ENCODE results near the gene CFB. TPM values are rescaled to one million over a fixed set of nuclear protein-coding genes. Genes with fewer than 3 reads are reported as not detected.
"Not testable (repeated sequence)": the region's sequence is repeated elsewhere in the genome, so short reads cannot be mapped to it uniquely, and the experiment has no call there.

The CFB gene
- total and polyA plus RNA-seq, 4 donors: 26.4 to 141 (median 73.6) TPM

GRCh38 chr6:31908255-31908654 is 37.6 kb upstream of the CFB start:
- H3K4me3 ChIP-seq (ENCODE audit: low read length in 2 of 2); H3K4me1 ChIP-seq (ENCODE audit: control insufficient read depth in 1 of 2, insufficient read depth in 2 of 2, low read length in 2 of 2); H3K27ac ChIP-seq (ENCODE audit: low read depth in 1 of 2, low read length in 2 of 2); H3K36me3 ChIP-seq (ENCODE audit: control insufficient read depth in 1 of 2, insufficient read depth in 2 of 2, low read length in 1 of 2); H3K9me3 ChIP-seq (ENCODE audit: control insufficient read depth, low read length); ATAC-seq (ENCODE audit: low FRiP score); H3K27me3 ChIP-seq (ENCODE audit: control insufficient read depth in 1 of 2, insufficient read depth in 2 of 2, low read length in 1 of 2); DNase-seq: not testable (repeated sequence)
- intact Hi-C loops (cut with DNase I): loop anchor here in 1 of 2 donors (10.0 kb wide), 1 partner anchor 267 kb away; the partner anchor contains the start of genes AGPAT1 and RNF5
- 83 to 84% methylated on average over 5 of the region's 5 CpGs for WGBS, 2 donors

- H3K9me3 ChIP-seq (ENCODE audit: control insufficient read depth, low read length): no peaks in the 10 kb centered on the region
- DNase-seq (no peak), ATAC-seq (ENCODE audit: low FRiP score) (no peak)
- no peaks in the 10 kb centered on the region for H3K36me3 ChIP-seq (ENCODE audit: control insufficient read depth in 1 of 2, insufficient read depth in 2 of 2, low read length in 1 of 2)
- H3K4me1 ChIP-seq (ENCODE audit: control insufficient read depth in 1 of 2, insufficient read depth in 2 of 2, low read length in 2 of 2): no peaks in the 10 kb centered on the region
- no peak overlapping the region for H3K27ac ChIP-seq (ENCODE audit: low read depth in 1 of 2, low read length in 2 of 2)
- no peak overlapping the region for H3K4me3 ChIP-seq (ENCODE audit: low read length in 2 of 2)
- no peaks in the 10 kb centered on the region for H3K27me3 ChIP-seq (ENCODE audit: control insufficient read depth in 1 of 2, insufficient read depth in 2 of 2, low read length in 1 of 2)
- 49 to 51% methylated on average over 4 of the region's 4 CpGs for WGBS, 2 donors
- intact Hi-C loops (cut with DNase I): loop anchor here in 1 of 2 donors (10.0 kb wide), 1 partner anchor 266 kb away; the partner anchor contains the start of genes AGPAT1 and RNF5
Measured at GRCh38 chr6:31908791-31909190, 37.1 kb upstream of the CFB start.

GRCh38 chr6:31909298-31909697 is 36.6 kb upstream of the CFB start:
- intact Hi-C loops (cut with DNase I): loop anchor here in 1 of 2 donors (10.0 kb wide), 1 partner anchor 266 kb away; the partner anchor contains the start of genes AGPAT1 and RNF5

GRCh38 chr6:31911826-31912585 is 33.9 kb upstream of the CFB start:
- Histone ChIP-seq H3K27me3 (ENCODE audit: control insufficient read depth in 1 of 2, insufficient read depth in 2 of 2, low read length in 1 of 2) (no peaks in the 10 kb centered on the region), H3K27ac (ENCODE audit: low read depth in 1 of 2, low read length in 2 of 2) (no peak overlapping the region), H3K4me1 (ENCODE audit: control insufficient read depth in 1 of 2, insufficient read depth in 2 of 2, low read length in 2 of 2) (no peaks in the 10 kb centered on the region), H3K36me3 (ENCODE audit: control insufficient read depth in 1 of 2, insufficient read depth in 2 of 2, low read length in 1 of 2) (no peaks in the 10 kb centered on the region), H3K9me3 (ENCODE audit: control insufficient read depth, low read length) (no peaks in the 10 kb centered on the region), H3K4me3 (ENCODE audit: low read length in 2 of 2) (no peak overlapping the region)
- ATAC-seq (ENCODE audit: low FRiP score) (no peak), DNase-seq (peak in 1 of 2 donors; percentile 60)
- 62 to 75% methylated on average over 11 of the region's 11 CpGs for WGBS, 2 donors
- intact Hi-C loops (cut with DNase I): no loop called here

More at GRCh38 chr6:31909298-31909697, 36.6 kb upstream of the CFB start:
- H3K4me1 ChIP-seq (ENCODE audit: control insufficient read depth in 1 of 2, insufficient read depth in 2 of 2, low read length in 2 of 2); H3K36me3 ChIP-seq (ENCODE audit: control insufficient read depth in 1 of 2, insufficient read depth in 2 of 2, low read length in 1 of 2); ATAC-seq (ENCODE audit: low FRiP score); H3K9me3 ChIP-seq (ENCODE audit: control insufficient read depth, low read length); H3K4me3 ChIP-seq (ENCODE audit: low read length in 2 of 2); H3K27ac ChIP-seq (ENCODE audit: low read depth in 1 of 2, low read length in 2 of 2); H3K27me3 ChIP-seq (ENCODE audit: control insufficient read depth in 1 of 2, insufficient read depth in 2 of 2, low read length in 1 of 2): not testable (repeated sequence)
- 77 to 80% methylated on average over 7 of the region's 7 CpGs for WGBS, 2 donors
- DNase-seq: peak in 1 of 2 donors; percentile 15

- no peaks in the 10 kb centered on the region for H3K36me3 ChIP-seq (ENCODE audit: control insufficient read depth in 1 of 2, insufficient read depth in 2 of 2, low read length in 1 of 2)
- ATAC-seq (ENCODE audit: low FRiP score) (no peak), DNase-seq (no peak)
- H3K9me3 ChIP-seq (ENCODE audit: control insufficient read depth, low read length): no peaks in the 10 kb centered on the region
- intact Hi-C loops (cut with DNase I): no loop called here
- H3K4me3 ChIP-seq (ENCODE audit: low read length in 2 of 2): no peak overlapping the region
- no peaks in the 10 kb centered on the region for H3K4me1 ChIP-seq (ENCODE audit: control insufficient read depth in 1 of 2, insufficient read depth in 2 of 2, low read length in 2 of 2)
- H3K27me3 ChIP-seq (ENCODE audit: control insufficient read depth in 1 of 2, insufficient read depth in 2 of 2, low read length in 1 of 2): no peaks in the 10 kb centered on the region
- H3K27ac ChIP-seq (ENCODE audit: low read depth in 1 of 2, low read length in 2 of 2): no peak overlapping the region
Measured at GRCh38 chr6:31915351-31915750, 30.5 kb upstream of the CFB start.

GRCh38 chr6:31915756-31916155 is 30.1 kb upstream of the CFB start:
- Histone ChIP-seq H3K9me3 (ENCODE audit: control insufficient read depth, low read length) (no peaks in the 10 kb centered on the region), H3K4me3 (ENCODE audit: low read length in 2 of 2) (no peak overlapping the region), H3K27ac (ENCODE audit: low read depth in 1 of 2, low read length in 2 of 2) (no peak overlapping the region), H3K36me3 (ENCODE audit: control insufficient read depth in 1 of 2, insufficient read depth in 2 of 2, low read length in 1 of 2) (no peaks in the 10 kb centered on the region), H3K4me1 (ENCODE audit: control insufficient read depth in 1 of 2, insufficient read depth in 2 of 2, low read length in 2 of 2) (no peaks in the 10 kb centered on the region), H3K27me3 (ENCODE audit: control insufficient read depth in 1 of 2, insufficient read depth in 2 of 2, low read length in 1 of 2) (no peaks in the 10 kb centered on the region)
- ATAC-seq (ENCODE audit: low FRiP score) (no peak), DNase-seq (peak in 1 of 2 donors; percentile 1)
- 78 to 80% methylated on average over 6 of the region's 6 CpGs for WGBS, 2 donors
- intact Hi-C loops (cut with DNase I): no loop called here

- Histone ChIP-seq H3K4me1 (ENCODE audit: control insufficient read depth in 1 of 2, insufficient read depth in 2 of 2, low read length in 2 of 2) (no peaks in the 10 kb centered on the region), H3K36me3 (ENCODE audit: control insufficient read depth in 1 of 2, insufficient read depth in 2 of 2, low read length in 1 of 2) (no peaks in the 10 kb centered on the region), H3K9me3 (ENCODE audit: control insufficient read depth, low read length) (no peaks in the 10 kb centered on the region), H3K27ac (ENCODE audit: low read depth in 1 of 2, low read length in 2 of 2) (no peak overlapping the region), H3K27me3 (ENCODE audit: control insufficient read depth in 1 of 2, insufficient read depth in 2 of 2, low read length in 1 of 2) (no peaks in the 10 kb centered on the region), H3K4me3 (ENCODE audit: low read length in 2 of 2) (no peak overlapping the region)
- intact Hi-C loops (cut with DNase I): no loop called here
- peak in 1 of 2 donors; percentile 11 for DNase-seq
- ATAC-seq (ENCODE audit: low FRiP score): no peak
- WGBS, 2 donors: 75 to 82% methylated on average over 7 to 8 of the region's 8 CpGs
Measured at GRCh38 chr6:31918069-31918720, 27.7 kb upstream of the CFB start.

GRCh38 chr6:31919624-31920303 is 26.1 kb upstream of the CFB start:
- no peaks in the 10 kb centered on the region for H3K27me3 ChIP-seq (ENCODE audit: control insufficient read depth in 1 of 2, insufficient read depth in 2 of 2, low read length in 1 of 2)
- no peaks in the 10 kb centered on the region for H3K36me3 ChIP-seq (ENCODE audit: control insufficient read depth in 1 of 2, insufficient read depth in 2 of 2, low read length in 1 of 2)
- intact Hi-C loops (cut with DNase I): no loop called here
- no peak overlapping the region for H3K27ac ChIP-seq (ENCODE audit: low read depth in 1 of 2, low read length in 2 of 2)
- WGBS, 2 donors: 81% methylated on average over 6 of the region's 6 CpGs
- no peaks in the 10 kb centered on the region for H3K4me1 ChIP-seq (ENCODE audit: control insufficient read depth in 1 of 2, insufficient read depth in 2 of 2, low read length in 2 of 2)
- H3K9me3 ChIP-seq (ENCODE audit: control insufficient read depth, low read length): no peaks in the 10 kb centered on the region
- H3K4me3 ChIP-seq (ENCODE audit: low read length in 2 of 2): no peak overlapping the region
- ATAC-seq (ENCODE audit: low FRiP score) (no peak), DNase-seq (peak in 1 of 2 donors; percentile 9)

Measured in aorta (tissue), 5 donors.